GM18517 (cell line): Measurements from ENCODE around the gene PPFIA2.
"Not testable (repeated sequence)": the region's sequence is repeated elsewhere in the genome, so short reads cannot be mapped to it uniquely, and the experiment has no call there.

Source experiments
- ATAC-seq: cut with Tn5 transposase; IDR thresholded peaks from one replicate; pipeline ENCODE4 v1.9.1; 2021; ENCODE audit warnings: mild to moderate bottlenecking, moderate library complexity; ENCODE audit not compliant: unreplicated experiment

PPFIA2 gene

GRCh38 chr12:81222846-81223592 is 536.1 kb downstream of the PPFIA2 start:
- ATAC-seq = no peak

- no peak for ATAC-seq
Measured at GRCh38 chr12:81221681-81222080, 537.5 kb downstream of the PPFIA2 start.

- no peak for ATAC-seq
Measured at GRCh38 chr12:81216739-81217138, 542.4 kb downstream of the PPFIA2 start.

GRCh38 chr12:81212996-81213696 is 546.0 kb downstream of the PPFIA2 start:
- ATAC-seq = no peak

- no peak for ATAC-seq
Measured at GRCh38 chr12:81211306-81211705, 547.8 kb downstream of the PPFIA2 start.

GRCh38 chr12:81209772-81210225 is 549.4 kb downstream of the PPFIA2 start:
- not testable (repeated sequence) for ATAC-seq

GRCh38 chr12:81209012-81209411 is 550.1 kb downstream of the PPFIA2 start:
- no peak for ATAC-seq

GRCh38 chr12:81208187-81208911 is 550.8 kb downstream of the PPFIA2 start:
- no peak for ATAC-seq
